RWPE1 (cell line): ENCODE data around the gene ACTG1.

Source experiments
- CTCF ChIA-PET: fragments of 350-600 bp; sonication (Branson Sonifier 250); formaldehyde crosslinking; extraction: SDS; loops from one replicate; lab custom pipeline; 2021; lab: Yijun Ruan, JAX
- POLR2A ChIA-PET: fragments of 400-600 bp; formaldehyde crosslinking; extraction: SDS; loops from one replicate; lab custom pipeline; 2020; ENCODE audit warnings: antibody characterized with exemption; ENCODE audit not compliant: low non-redundant PET; lab: Yijun Ruan, JAX
- DNase-seq: peaks from one replicate; pipeline ENCODE4 v3.0.0; 2012; ENCODE audit warnings: low spot score
- H3K27ac ChIP-seq: fragments of 450-650 bp; 2 replicates; pipeline ENCODE4 v1.5.1; 2017
- TF ChIP-seq, protein P1 (sequence below): fragments of 450-650 bp; conservative IDR thresholded peaks from 2 replicates; pipeline ENCODE4 v1.5.1; 2017; ENCODE audit warnings: low read depth, mild to moderate bottlenecking

ACTG1 gene

GRCh38 chr17:81542431-81543338, 30.1 kb upstream of the ACTG1 start:
- peak overlapping the region; percentile 52 for H3K27ac ChIP-seq
- CTCF ChIA-PET, result no interaction called here
- TF ChIP-seq, protein P1, sequence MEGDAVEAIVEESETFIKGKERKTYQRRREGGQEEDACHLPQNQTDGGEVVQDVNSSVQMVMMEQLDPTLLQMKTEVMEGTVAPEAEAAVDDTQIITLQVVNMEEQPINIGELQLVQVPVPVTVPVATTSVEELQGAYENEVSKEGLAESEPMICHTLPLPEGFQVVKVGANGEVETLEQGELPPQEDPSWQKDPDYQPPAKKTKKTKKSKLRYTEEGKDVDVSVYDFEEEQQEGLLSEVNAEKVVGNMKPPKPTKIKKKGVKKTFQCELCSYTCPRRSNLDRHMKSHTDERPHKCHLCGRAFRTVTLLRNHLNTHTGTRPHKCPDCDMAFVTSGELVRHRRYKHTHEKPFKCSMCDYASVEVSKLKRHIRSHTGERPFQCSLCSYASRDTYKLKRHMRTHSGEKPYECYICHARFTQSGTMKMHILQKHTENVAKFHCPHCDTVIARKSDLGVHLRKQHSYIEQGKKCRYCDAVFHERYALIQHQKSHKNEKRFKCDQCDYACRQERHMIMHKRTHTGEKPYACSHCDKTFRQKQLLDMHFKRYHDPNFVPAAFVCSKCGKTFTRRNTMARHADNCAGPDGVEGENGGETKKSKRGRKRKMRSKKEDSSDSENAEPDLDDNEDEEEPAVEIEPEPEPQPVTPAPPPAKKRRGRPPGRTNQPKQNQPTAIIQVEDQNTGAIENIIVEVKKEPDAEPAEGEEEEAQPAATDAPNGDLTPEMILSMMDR, result no peak
- POLR2A ChIA-PET, result no interaction called here
- DNase-seq, result no peak

GRCh38 chr17:81541123-81541522, 28.5 kb upstream of the ACTG1 start:
- no peak for DNase-seq
- H3K27ac ChIP-seq, result no peak overlapping the region
- TF ChIP-seq, protein P1, result no peak
- ChIA-PET POLR2A (no interaction called here), CTCF (no interaction called here)

DNA sequence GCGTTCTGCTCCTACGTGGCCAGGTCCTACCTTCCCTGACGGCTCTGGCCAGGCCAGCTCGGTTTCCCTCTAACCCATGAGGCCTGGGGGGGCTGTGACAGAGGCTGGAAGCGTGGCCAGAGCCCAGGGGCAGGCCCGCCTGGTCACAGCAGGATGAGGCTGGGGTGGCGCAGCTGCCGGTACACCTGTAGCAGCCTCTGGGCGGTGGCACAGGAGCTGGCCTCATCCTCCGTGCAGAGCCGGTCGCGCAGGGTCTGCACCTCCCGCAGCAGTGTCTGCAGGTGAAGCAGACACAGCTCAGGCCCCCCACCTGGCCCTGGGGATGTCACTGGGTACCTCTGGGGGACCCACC, 28.1 kb upstream of the ACTG1 start:
- DNase-seq, result no peak
- POLR2A ChIA-PET, result no interaction called here
- TF ChIP-seq, protein P1, result no peak
- CTCF ChIA-PET, result no interaction called here
- peak overlapping the region; percentile 9; the same call in 1 of the 2 replicates for H3K27ac ChIP-seq

DNA sequence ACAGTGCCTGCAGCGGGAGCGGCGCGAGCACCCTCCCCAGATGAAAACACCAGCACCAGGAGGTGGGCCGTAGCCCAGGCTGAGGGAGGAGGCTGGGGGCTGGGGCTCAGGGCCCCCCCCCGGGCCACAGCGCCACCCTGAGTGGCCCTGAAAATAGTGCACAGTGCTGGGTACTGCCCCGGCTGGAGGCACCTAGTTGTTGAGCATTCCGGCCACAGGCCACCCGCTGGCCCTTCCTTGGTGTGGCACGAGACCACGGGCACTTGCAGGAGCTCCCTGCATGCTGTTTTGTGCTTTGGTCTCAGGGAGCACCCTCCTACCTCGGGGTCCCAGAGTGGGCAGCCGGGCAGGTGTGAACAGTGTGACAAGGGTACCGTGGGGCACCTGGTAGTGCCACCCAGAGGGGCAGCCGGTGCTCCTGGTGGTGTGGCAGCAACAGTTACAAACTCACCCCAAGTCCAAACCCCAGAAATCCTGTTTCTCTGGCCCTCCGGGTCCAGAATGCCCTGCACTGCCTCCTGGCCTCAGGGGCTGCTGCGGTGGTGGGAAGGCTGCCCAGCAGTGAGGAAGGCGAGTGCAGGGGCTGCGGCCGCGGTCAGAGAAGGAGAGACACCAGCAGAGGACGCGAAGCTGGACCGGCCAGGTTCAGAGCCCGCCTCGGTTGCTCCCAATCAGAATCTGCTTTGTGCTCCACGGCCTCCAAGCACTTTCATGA, 27.5 kb upstream of the ACTG1 start:
- peak overlapping the region; percentile 42; the same call in 1 of the 2 replicates for H3K27ac ChIP-seq
- no peak for DNase-seq
- POLR2A ChIA-PET, result no interaction called here
- CTCF ChIA-PET, result no interaction called here
- TF ChIP-seq, protein P1, result no peak

DNA sequence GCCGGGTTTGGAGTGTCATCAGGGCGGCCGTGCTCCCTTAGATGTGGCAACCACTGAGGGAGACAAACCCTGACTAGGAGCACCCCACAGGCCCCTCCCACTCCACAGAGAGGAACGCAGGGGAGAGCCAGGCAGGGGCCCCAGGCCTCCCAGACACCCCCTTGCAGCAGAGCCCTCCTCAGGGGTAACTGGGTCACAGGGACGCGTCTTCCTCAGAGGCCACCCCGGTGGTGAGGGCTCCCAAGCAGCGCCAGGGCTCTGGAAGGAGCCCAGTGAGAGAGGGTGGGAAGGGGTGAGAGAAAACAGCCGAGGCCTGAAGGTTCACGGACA, 26.9 kb upstream of the ACTG1 start:
- ChIA-PET CTCF (no interaction called here), POLR2A (no interaction called here)
- TF ChIP-seq, protein P1, result no peak
- DNase-seq, result no peak
- H3K27ac ChIP-seq, result peak overlapping the region; percentile 42; the same call in 1 of the 2 replicates

DNA sequence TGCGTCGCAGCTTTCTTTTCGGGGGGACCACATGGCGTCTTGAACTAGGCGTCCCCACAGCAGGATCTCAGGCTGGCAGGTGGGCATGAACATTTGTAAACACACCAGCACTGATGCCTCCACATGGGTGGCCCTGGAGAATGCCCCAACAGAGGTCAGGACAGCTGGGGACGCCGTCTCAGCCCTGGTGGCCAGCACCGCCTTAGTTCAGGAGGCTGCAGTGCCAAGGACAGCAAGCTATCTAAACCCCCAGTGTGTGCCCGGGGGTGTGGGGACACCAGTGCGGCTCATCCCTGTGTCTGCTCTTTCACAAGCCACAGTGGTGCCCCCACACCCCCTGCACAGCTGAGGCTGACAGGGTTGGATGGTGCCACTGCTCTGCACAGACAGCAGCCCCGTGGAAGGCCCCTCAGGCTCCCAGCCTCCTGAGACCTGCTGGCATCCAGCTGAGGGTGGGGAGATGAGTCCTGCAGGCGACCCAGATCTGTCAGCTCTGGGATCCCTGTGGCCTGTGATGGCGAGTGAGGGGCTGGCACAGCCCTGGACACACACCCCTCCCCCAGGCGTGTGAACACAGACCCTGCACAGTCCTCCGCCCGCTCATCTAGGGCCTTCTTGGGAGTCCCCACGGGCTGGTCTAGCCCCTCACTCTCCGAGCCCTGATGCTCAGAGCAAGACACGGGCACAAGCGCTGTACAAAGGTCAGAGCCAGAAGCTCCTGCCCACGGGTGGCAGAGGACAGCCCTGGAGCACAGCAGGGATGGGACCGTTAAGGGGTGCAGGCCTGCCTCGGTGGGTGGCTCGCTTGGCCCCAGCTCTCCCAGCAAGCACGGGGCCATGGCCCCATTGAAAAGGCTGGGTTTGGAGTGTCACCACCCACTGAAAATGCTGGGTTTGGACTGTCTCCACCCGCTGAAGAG, 26.3 kb upstream of the ACTG1 start:
- peak overlapping the region; percentile 42 for H3K27ac ChIP-seq
- ChIA-PET CTCF (interaction anchor here (0.6 to 1.1 kb wide), 3 partner anchors 19 to 1302 kb away, joined by 3 to 9 read pairs (median 4); no protein-coding TSS in a partner anchor), POLR2A (no interaction called here)
- TF ChIP-seq, protein P1, result no peak
- no peak for DNase-seq
